ENCODE data around the gene CCDC78.

Gene CCDC78

GRCh38 chr16:740764-741505, 14.7 kb upstream of the CCDC78 start, which contains the start of gene CIAO3:
TSS of gene CIAO3 (minus strand) at chr16:740997. CDS start at chr16:740985, 12 bp downstream.
- FAIRE-seq, result peak; percentile 80
- peak; percentile 87 for DNase-seq (ENCODE audit: extremely low spot score, insufficient read length, low read depth)

- FAIRE-seq, result no peak
- no peak for DNase-seq (ENCODE audit: extremely low spot score, insufficient read length, low read depth)
These were observed 14.2 kb upstream of the CCDC78 start for GRCh38 chr16:740459-740763.

DNA sequence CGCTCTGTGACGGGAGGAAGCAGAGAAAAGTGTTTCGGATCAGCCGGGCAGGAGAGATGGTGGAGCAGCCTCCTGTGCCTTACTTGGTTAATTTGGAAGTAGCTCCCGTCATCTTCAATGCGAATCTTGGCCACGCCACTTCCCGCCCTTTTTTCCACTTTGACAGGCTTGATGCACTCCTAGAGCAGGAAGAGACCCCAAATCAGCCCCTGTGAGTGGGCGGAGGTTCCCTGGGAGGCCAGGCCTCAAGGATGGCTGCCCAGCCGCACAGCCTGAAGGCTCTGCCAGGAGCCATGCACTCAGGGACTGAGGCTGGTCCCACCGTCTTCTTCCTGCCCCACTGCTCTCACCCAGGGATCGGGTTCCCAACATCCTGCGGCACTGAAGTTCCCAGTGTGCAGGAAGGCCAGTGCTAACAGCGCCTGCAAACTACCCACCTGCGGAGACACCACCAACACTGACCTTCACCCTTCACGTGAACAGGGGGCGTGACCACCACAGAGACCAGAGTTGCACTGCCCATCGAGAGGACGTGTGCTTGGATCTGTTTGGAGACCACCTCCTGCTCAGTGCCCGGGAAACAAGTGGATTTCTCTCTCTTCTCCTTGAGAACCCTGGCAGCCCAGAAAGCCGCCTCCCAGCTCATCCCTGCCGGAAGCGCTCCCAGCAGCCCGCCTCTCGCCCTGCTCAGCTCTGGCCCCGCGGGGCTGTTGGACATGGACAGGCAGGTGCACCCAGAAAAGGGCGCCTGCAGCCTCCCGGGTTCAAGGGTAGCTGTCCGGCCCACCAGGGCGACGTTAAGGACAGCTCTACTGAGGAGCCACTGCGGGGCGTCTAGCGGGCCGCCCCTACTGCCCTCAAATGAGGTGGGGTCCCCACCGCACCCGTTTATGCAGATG, 13.6 kb upstream of the CCDC78 start:
- DNase-seq (ENCODE audit: extremely low spot score, insufficient read length, low read depth) (no peak), FAIRE-seq (no peak)

DNA sequence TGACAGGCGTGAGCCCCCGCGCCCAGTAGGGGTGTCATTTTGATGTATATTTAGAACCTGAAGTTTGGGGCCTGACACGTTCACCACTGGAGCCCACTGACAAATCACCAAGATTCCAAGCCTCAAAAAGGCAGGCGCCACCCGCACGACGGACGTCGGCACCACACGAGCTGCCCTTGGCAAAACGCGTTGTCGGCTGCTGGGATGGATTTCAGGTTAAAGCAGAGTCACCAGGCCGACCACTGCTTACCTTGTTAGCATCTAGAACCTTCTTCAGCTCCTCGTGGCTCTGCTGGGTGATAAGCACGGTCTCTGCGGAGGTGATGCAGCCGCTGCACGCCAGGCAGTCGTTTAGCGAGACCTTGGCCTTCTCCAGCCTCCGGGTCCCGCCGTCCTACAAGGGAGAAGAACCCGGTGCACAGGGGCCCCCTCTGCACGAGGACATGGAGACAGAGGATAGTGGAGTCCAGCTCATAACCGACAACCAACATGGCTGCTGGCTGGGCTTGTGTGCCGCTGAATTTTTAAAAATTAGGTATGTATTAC, 10.8 kb upstream of the CCDC78 start:
- FAIRE-seq, result no peak
- DNase-seq (ENCODE audit: extremely low spot score, insufficient read length, low read depth), result no peak

GRCh38 chr16:735982-736453, 9.8 kb upstream of the CCDC78 start:
- DNase-seq (ENCODE audit: extremely low spot score, insufficient read length, low read depth) (no peak), FAIRE-seq (peak; percentile 87)

DNA sequence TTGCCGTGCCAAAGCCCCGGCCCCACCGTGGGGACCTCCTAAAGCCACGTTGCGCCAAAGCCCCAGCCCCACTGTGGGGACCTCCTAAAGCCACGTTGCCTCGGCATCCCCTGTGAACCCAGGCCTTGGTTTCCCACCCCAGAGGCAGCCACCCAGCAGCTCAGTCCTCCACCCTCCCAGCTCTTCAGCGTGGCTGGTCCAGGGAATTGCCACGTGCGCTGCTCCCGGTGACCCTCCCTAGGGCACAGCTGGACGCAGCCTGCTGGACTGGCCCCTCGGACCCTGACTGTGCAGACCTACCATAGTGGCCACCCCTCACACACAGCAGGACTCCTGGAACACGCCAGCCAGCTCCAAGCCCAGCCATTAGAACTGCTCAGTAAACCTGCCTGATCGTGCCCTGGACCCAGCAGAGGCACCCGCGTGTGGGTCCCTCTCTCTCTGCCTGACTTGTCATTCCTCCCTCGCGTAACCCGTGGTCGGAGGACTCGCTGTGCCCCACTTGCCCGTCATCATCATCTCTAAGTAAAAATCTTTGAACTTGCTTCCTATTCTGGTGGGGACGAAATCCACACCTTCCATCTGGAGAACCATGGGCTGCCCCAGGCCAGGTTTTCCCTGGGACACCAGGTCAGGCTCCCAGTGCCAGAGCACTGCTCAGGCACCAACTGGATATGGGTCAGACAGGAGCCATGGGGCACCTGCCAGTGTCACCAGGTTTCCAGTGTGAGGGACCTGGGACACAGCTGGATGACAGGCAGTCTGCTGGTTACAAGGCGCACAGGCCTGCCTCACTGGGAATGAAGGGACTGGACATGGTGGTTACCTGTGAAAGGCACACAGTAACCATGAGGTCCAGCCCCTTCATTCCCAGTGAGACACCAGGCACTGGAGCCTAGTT, 9.0 kb upstream of the CCDC78 start:
- no peak for DNase-seq (ENCODE audit: extremely low spot score, insufficient read length, low read depth)
- FAIRE-seq, result no peak

DNA sequence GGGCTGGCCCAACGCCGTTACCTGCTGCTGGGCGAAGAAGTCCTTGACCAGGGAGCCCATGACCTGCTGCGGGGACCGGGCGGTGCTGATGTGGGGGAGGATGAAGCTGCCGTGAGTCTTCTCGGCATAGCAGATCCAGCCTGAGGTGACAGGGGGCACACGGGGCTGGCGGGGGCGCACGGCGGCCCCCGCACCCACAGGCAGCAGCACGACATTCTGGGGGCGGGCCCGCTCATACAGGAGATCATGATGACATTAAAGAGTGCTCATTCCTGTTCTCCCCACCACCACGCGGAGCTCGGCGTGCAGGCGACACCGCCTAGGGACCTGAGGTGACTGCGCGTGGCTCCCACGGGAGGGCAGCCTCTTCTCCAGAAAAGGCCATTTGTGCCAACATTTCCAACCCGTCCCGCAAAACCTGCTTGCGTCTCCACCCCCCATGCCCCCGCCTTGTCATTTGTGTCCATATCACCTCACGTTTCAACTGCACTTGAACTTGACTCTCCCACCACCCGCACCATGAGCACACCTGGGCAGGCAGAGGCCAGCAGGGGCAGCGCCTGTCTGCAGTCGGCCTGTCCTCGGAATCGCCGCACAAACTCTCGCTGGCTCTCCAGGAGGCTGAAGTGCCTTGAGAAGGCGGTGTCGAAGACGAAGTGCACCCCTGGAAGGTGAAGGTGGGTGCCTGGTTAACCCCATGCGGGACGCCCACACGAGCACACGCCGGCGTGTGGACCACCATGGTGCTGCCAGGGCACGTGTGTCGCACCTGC, 8.2 kb upstream of the CCDC78 start:
- DNase-seq (ENCODE audit: extremely low spot score, insufficient read length, low read depth) (no peak), FAIRE-seq (no peak)

- no peak for FAIRE-seq
- no peak for DNase-seq (ENCODE audit: extremely low spot score, insufficient read length, low read depth)
These were observed 7.4 kb upstream of the CCDC78 start for GRCh38 chr16:733382-734207.

DNA sequence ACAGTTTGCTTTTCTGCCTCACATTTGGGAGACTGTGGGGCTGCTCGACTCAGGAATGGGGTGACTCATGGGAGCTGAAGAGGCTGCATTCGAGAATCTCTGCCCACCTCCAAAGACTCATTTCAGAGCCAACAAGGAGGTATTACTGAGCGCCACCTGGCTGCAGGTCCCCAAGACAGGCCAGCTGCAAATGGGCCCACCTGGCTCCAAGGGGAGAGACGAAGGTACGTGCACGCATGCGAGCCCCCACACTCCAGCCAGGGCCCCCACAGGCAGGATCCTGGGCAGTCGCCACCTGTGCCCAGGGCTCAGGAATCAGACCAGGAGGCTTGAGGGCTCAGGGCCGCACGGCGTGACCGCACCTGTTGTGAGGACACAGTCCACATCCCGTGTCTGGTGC, 6.7 kb upstream of the CCDC78 start:
- FAIRE-seq (no peak), DNase-seq (ENCODE audit: extremely low spot score, insufficient read length, low read depth) (no peak)

DNA sequence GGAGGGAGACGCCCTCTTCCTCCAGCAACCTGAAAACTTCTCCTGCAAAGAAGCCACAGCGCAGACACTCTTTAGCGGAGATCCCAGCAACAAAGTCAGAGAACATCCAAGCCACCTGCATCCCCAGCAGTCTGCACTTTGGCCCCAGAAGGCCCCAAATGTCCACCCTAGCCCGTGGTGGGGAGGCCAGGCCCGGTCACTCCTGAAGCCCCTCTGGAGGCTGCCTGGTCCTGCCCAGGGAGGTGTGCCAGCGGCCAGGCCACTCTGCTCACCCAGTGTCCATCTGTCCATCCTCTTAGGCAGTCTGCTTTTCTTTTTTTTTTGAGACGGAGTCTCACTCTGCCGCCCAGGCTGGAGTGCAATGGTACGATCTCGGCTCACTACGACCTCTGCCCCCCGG, 6.1 kb upstream of the CCDC78 start:
- DNase-seq (ENCODE audit: extremely low spot score, insufficient read length, low read depth) (no peak), FAIRE-seq (no peak)

GRCh38 chr16:730666-731509, 4.6 kb upstream of the CCDC78 start:
- DNase-seq (ENCODE audit: extremely low spot score, insufficient read length, low read depth) (no peak), FAIRE-seq (no peak)

- FAIRE-seq (no peak), DNase-seq (ENCODE audit: extremely low spot score, insufficient read length, low read depth) (no peak)
These were observed 3.8 kb upstream of the CCDC78 start for GRCh38 chr16:729768-730665.

DNA sequence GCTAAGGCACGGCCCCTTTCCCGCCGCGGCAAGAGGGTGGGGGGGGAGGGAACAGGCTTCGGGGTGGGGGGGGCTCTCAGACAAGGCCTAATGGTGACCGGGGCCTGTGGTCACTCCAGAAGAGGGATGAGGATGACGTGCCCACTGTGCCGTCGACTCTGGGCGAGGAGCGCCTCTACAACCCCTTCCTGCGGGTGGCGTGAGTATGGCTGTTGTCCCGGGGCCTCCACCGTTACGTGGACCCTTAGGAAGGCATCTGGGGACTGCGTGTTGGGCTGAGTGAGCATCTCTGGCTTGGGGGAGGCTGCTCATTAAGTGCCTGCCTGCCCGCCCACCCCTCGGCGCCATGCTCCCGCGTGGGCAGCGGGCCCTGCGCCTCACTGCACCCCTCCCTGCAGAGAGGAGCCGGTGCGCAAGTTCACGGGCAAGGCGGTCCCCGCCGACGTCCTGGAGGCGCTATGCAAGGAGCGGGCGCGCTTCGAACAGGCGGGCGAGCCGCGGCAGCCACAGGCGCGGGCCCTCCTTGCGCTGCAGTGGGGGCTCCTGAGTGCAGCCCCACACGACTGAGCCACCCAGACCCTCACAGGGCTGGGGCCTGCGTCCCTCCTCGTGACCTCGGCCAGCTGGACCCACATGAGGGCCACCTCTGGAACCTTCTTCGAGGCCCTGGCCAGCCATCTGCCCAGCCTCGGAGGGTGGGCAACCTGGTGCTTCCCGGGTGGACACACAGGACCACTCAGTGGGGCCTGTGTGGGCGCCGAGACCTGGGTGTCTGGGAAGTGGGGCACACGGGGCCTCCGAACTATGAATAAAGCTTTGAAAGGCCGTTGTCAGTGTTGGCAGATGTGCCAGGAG, 2.9 kb upstream of the CCDC78 start:
- DNase-seq (ENCODE audit: extremely low spot score, insufficient read length, low read depth) (no peak), FAIRE-seq (no peak)

- DNase-seq (ENCODE audit: extremely low spot score, insufficient read length, low read depth) (peak; percentile 55), FAIRE-seq (peak; percentile 80)
These were observed 2.1 kb upstream of the CCDC78 start for GRCh38 chr16:728131-728889.
